B cell (primary cell): ENCODE results near the gene SMIM35. TPM values are rescaled to one million over a fixed set of nuclear protein-coding genes. Genes with fewer than 3 reads are reported as not detected.
A peak's percentile ranks its signal among the peaks of the same experiment; 100 is the strongest.

Experiments
- ATAC-seq: fragments of 200-7000 bp; cut with Tn5 transposase; one replicate; pipeline ENCODE4 v1.10.0; 2021; ENCODE audit warnings: low read depth, mild to moderate bottlenecking, moderate number of reproducible peaks, moderate library complexity
- CTCF ChIA-PET: fragments of 350-600 bp; sonication (Branson Sonifier 250); formaldehyde crosslinking; loops from one replicate; lab custom pipeline; 2021; ENCODE audit warnings: antibody characterized with exemption, inconsistent platforms; lab: Charles Lee
- POLR2A ChIA-PET: fragments of 350-600 bp; sonication (Branson Sonifier 250); formaldehyde crosslinking; loops from one replicate; lab custom pipeline; 2021; ENCODE audit warnings: antibody characterized with exemption; lab: Charles Lee
- DNase-seq: peaks from one replicate; pipeline ENCODE4 v3.0.0; 2013
- H2AFZ ChIP-seq: 2 replicates; pipeline ENCODE4 v1.6.1; 2012; ENCODE audit warnings: mild to moderate bottlenecking, low read depth, low read length; ENCODE audit not compliant: insufficient read depth, poor library complexity, severe bottlenecking
- H3K27ac ChIP-seq, 2 donors: 1 replicate in 1 of 2; 2 replicates in 1 of 2; pipeline ENCODE4 v1.5.1; 2012 to 2013; ENCODE audit warnings: low read length in 2 of 2, mild to moderate bottlenecking in 2 of 2, moderate library complexity in 1 of 2
- H3K27me3 ChIP-seq, 4 experiments: fragments of 200-600 bp in 1 of 4; sonication (generic) in 1 of 4; replicated peaks in 1 of 4; 1 replicate in 2 of 4; 2 replicates in 2 of 4; pipeline versions ENCODE4 v1.6.1 to v1.7.0; 2013 to 2016; ENCODE audit warnings: low read length in 3 of 4, mild to moderate bottlenecking in 2 of 4, mixed read lengths in 1 of 4, moderate library complexity in 1 of 4; ENCODE audit not compliant: insufficient read depth in 4 of 4, control insufficient read depth in 3 of 4; ENCODE audit errors: control extremely low read depth in 1 of 4
- H3K36me3 ChIP-seq, 2 experiments: replicated peaks in 1 of 2; 1 replicate in 1 of 2; 2 replicates in 1 of 2; pipeline versions ENCODE4 v1.6.1 to v1.7.1; 2013; ENCODE audit warnings: low read length in 1 of 2; ENCODE audit not compliant: insufficient read depth in 2 of 2, control insufficient read depth in 1 of 2; ENCODE audit errors: control extremely low read depth in 1 of 2, extremely low read depth in 1 of 2
- H3K4me1 ChIP-seq, 2 donors: fragments of 200-600 bp in 1 of 2; sonication (generic) in 1 of 2; 1 replicate in 1 of 2; 2 replicates in 1 of 2; pipeline versions ENCODE4 v1.5.1 to v1.6.1; 2013 to 2017; ENCODE audit warnings: low read length in 2 of 2; ENCODE audit not compliant: control insufficient read depth in 2 of 2, insufficient read depth in 2 of 2
- H3K4me2 ChIP-seq: replicated peaks from 2 replicates; pipeline ENCODE3; 2012; ENCODE audit warnings: mild to moderate bottlenecking, low read depth, low read length; ENCODE audit not compliant: poor library complexity, severe bottlenecking
- H3K4me3 ChIP-seq, 5 experiments: fragments of 200-600 bp in 1 of 5; sonication (generic) in 1 of 5; 1 replicate in 3 of 5; 2 replicates in 2 of 5; pipeline versions ENCODE4 v1.5.1 to v1.7.0; 2011 to 2016; ENCODE audit warnings: low read length in 4 of 5, mild to moderate bottlenecking in 4 of 5, low read depth in 2 of 5, control low read depth in 1 of 5, moderate library complexity in 1 of 5; ENCODE audit not compliant: insufficient read depth in 1 of 5; ENCODE audit errors: control extremely low read depth in 1 of 5, extremely low read depth in 1 of 5
- H3K79me2 ChIP-seq: fragments of 200-600 bp; sonication (generic); one replicate; pipeline ENCODE4 v1.6.0; 2016; ENCODE audit warnings: low read length; ENCODE audit not compliant: control insufficient read depth, insufficient read depth
- H3K9ac ChIP-seq: fragments of 200-600 bp; sonication (generic); 2 replicates; pipeline ENCODE4 v1.6.1; 2017; ENCODE audit warnings: mild to moderate bottlenecking, low read length, moderate library complexity
- H3K9me3 ChIP-seq, 3 donors: one replicate each; pipeline versions ENCODE4 v1.6.1 to v1.7.1; 2013; ENCODE audit warnings: low read length in 2 of 3; ENCODE audit not compliant: control insufficient read depth in 2 of 3, insufficient read depth in 1 of 3; ENCODE audit errors: control extremely low read depth in 1 of 3
- H4K20me1 ChIP-seq: 2 replicates; pipeline ENCODE4 v1.6.0; 2012; ENCODE audit warnings: mild to moderate bottlenecking, low read length; ENCODE audit not compliant: insufficient read depth, control insufficient read depth, poor library complexity, severe bottlenecking
- H3K27ac Mint-ChIP-seq: one replicate; pipeline ENCODE4 v1.8.0; 2021; ENCODE audit warnings: mixed read lengths
- H3K27me3 Mint-ChIP-seq: one replicate; pipeline ENCODE4 v1.8.0; 2021; ENCODE audit warnings: mixed read lengths
- H3K4me1 Mint-ChIP-seq: one replicate; pipeline ENCODE4 v1.8.0; 2021; ENCODE audit warnings: mixed read lengths
- H3K4me3 Mint-ChIP-seq: one replicate; pipeline ENCODE4 v1.8.0; 2021; ENCODE audit warnings: mixed read lengths
- H3K9me3 Mint-ChIP-seq: one replicate; pipeline ENCODE4 v1.8.0; 2022; ENCODE audit warnings: mixed read lengths; ENCODE audit not compliant: insufficient read depth
- CTCF ChIP-seq: fragments of 200-600 bp; IDR thresholded peaks from one replicate; pipeline ENCODE4 v1.8.0; 2022; ENCODE audit warnings: antibody characterized with exemption, mild to moderate bottlenecking
- EZH2 ChIP-seq: IDR thresholded peaks from 2 replicates; pipeline ENCODE4 v1.6.1; 2012; ENCODE audit warnings: borderline replicate concordance, low read depth, mild to moderate bottlenecking, moderate library complexity, low read length; ENCODE audit not compliant: insufficient read depth, poor library complexity, severe bottlenecking
- WGBS: methylation state at CpG from one replicate; pipeline ENCODE4 v1.1.5; 2013; ENCODE audit warnings: missing lambda C conversion rate; ENCODE audit not compliant: insufficient coverage; 5-methylcytosine and 5-hydroxymethylcytosine counted together
- intact Hi-C: fragments of 100-400 bp; cut with micrococcal nuclease; formaldehyde crosslinking; loops from one replicate; pipeline ENCODE4 v1.10.0; 2022
- polyA plus RNA-seq: library from polyadenylated mRNA; depleted of rRNA; stranded (reverse); fragments of >200 nt; gene quantifications from 2 replicates; pipeline ENCODE4 v1.2.3, GENCODE V29; 2012
- total RNA-seq, 2 donors: library from RNA; stranded (reverse); fragments of 120-200 nt in 1 of 2; gene quantifications; 1 replicate in 1 of 2; 2 replicates in 1 of 2; pipeline versions ENCODE4 v1.2.3 to v1.2.4, GENCODE V29; 2013 to 2022

SMIM35 gene
- total and polyA plus RNA-seq, 2 donors (not counting 1 experiment from before 2014, with no cell fraction given), result 1.3 to 4.5 TPM

- Mint-ChIP-seq H3K4me1 (peaks cover 100% of the 10 kb centered on the region), H3K9me3 (peaks cover 2% of the 10 kb centered on the region)
- DNase-seq, result peak; percentile 58
Observed at GRCh38 chr11:118007040-118007439, 79.7 kb downstream of the SMIM35 start.

More at GRCh38 chr11:118007040-118007439, 79.7 kb downstream of the SMIM35 start:
- peak overlapping the region; percentile 95 to 99 for H3K27ac ChIP-seq
- peak overlapping the region; percentile 33 for H3K9ac ChIP-seq
- no CpG with 5 or more reads among the region's 5 CpGs for WGBS
- POLR2A ChIA-PET, result interaction anchor here (0.6 to 20.9 kb wide), 9 partner anchors 9 to 395 kb away, joined by 6 to 346 read pairs (median 7); partner anchors contain the start of gene IL10RA
- H3K4me2 ChIP-seq, result peak overlapping the region; percentile 67
- no peak for ATAC-seq
- CTCF ChIA-PET, result interaction anchor here (0.6 to 10.5 kb wide), 13 partner anchors 9 to 199 kb away, joined by 3 to 133 read pairs (median 6); partner anchors contain the start of gene IL10RA
- intact Hi-C loops, result loop anchor here (1.0 to 5.0 kb wide), 2 partner anchors 21 to 35 kb away; partner anchors contain the start of gene IL10RA
- peaks cover 10% of the 10 kb centered on the region for H3K79me2 ChIP-seq
- TF ChIP-seq EZH2, result no peak
- no peak for TF ChIP-seq CTCF
- no peaks in the 10 kb centered on the region for H4K20me1 ChIP-seq
- peak overlapping the region; percentile 99 for H3K27ac Mint-ChIP-seq
- H2AFZ ChIP-seq, result peak overlapping the region; percentile 41
- H3K4me1 ChIP-seq, result peaks cover 99 to 100% of the 10 kb centered on the region in 2 donors
- H3K27me3 Mint-ChIP-seq, result no peaks in the 10 kb centered on the region
- H3K36me3 ChIP-seq, result no peaks in the 10 kb centered on the region
- H3K4me3 Mint-ChIP-seq, result peak overlapping the region; percentile 88
- H3K4me3 ChIP-seq, result peak overlapping the region in 3 of 5 experiments; percentile 1 to 25 (median 15)
- no peaks in the 10 kb centered on the region for H3K27me3 ChIP-seq
- H3K9me3 ChIP-seq, result peaks cover 0 to 11% (median 4%) of the 10 kb centered on the region in 3 donors
